GM18907 (cell line): ENCODE results near the gene ARID4B.
"Not testable (repeated sequence)": the region's sequence is repeated elsewhere in the genome, so short reads cannot be mapped to it uniquely, and the experiment has no call there.

Experiments used
- ATAC-seq: cut with Tn5 transposase; IDR thresholded peaks from one replicate; pipeline ENCODE4 v1.9.1; 2021; ENCODE audit warnings: mild to moderate bottlenecking, moderate library complexity; ENCODE audit not compliant: unreplicated experiment

ARID4B gene

GRCh38 chr1:235238558-235238957, 89.4 kb downstream of the ARID4B start:
- ATAC-seq, result no peak

- no peak for ATAC-seq
These were observed 91.9 kb downstream of the ARID4B start for GRCh38 chr1:235236128-235236527.

GRCh38 chr1:235229868-235230267, 98.1 kb downstream of the ARID4B start:
- ATAC-seq, result no peak

GRCh38 chr1:235227414-235227813, 100.6 kb downstream of the ARID4B start:
- no peak for ATAC-seq

- no peak for ATAC-seq
These were observed 101.0 kb downstream of the ARID4B start for GRCh38 chr1:235226933-235227332.

- ATAC-seq, result no peak
These were observed 102.7 kb downstream of the ARID4B start for GRCh38 chr1:235225299-235225698.

GRCh38 chr1:235221653-235222375, 106.2 kb downstream of the ARID4B start:
- ATAC-seq, result no peak

GRCh38 chr1:235215453-235215852, 112.5 kb downstream of the ARID4B start:
- ATAC-seq, result no peak

- ATAC-seq, result not testable (repeated sequence)
These were observed 113.0 kb downstream of the ARID4B start for GRCh38 chr1:235214962-235215361.

- ATAC-seq, result no peak
These were observed 114.2 kb downstream of the ARID4B start for GRCh38 chr1:235213752-235214151.

GRCh38 chr1:235211517-235211916, 116.5 kb downstream of the ARID4B start:
- ATAC-seq, result no peak

- ATAC-seq, result no peak
These were observed 120.8 kb downstream of the ARID4B start for GRCh38 chr1:235207209-235207565.

GRCh38 chr1:235206533-235207208, 121.3 kb downstream of the ARID4B start:
- no peak for ATAC-seq

- ATAC-seq, result no peak
These were observed 122.3 kb downstream of the ARID4B start for GRCh38 chr1:235205687-235206086.

- no peak for ATAC-seq
These were observed 124.6 kb downstream of the ARID4B start for GRCh38 chr1:235203428-235203827.

GRCh38 chr1:235202447-235202846, 125.5 kb downstream of the ARID4B start:
- ATAC-seq, result not testable (repeated sequence)

- no peak for ATAC-seq
These were observed 128.5 kb downstream of the ARID4B start for GRCh38 chr1:235199441-235199840.

GRCh38 chr1:235190431-235190830, 137.5 kb downstream of the ARID4B start:
- ATAC-seq, result no peak

- no peak for ATAC-seq
These were observed 140.7 kb downstream of the ARID4B start for GRCh38 chr1:235187316-235187715.

- no peak for ATAC-seq
These were observed 146.3 kb downstream of the ARID4B start for GRCh38 chr1:235181561-235182245.

GRCh38 chr1:235180916-235181460, 147.0 kb downstream of the ARID4B start:
- ATAC-seq, result no peak

- ATAC-seq, result no peak
These were observed 151.5 kb downstream of the ARID4B start for GRCh38 chr1:235176486-235176885.
